Endodermal cell (in vitro differentiated cells): ENCODE results near the gene CRTAC1. TPM values are rescaled to one million over a fixed set of nuclear protein-coding genes. Genes with fewer than 3 reads are reported as not detected.

ENCODE experiments used
- DNase-seq: peaks from one replicate; pipeline ENCODE4 v3.0.0-alpha.2; 2017
- H3K27ac ChIP-seq: 2 replicates; pipeline ENCODE4 v1.5.1; 2013; ENCODE audit warnings: mild to moderate bottlenecking, low read depth, low read length, moderate library complexity
- H3K27me3 ChIP-seq: 2 replicates; pipeline ENCODE4 v1.6.1; 2013; ENCODE audit warnings: mild to moderate bottlenecking, low read length, moderate library complexity; ENCODE audit not compliant: insufficient read depth, control insufficient read depth, poor library complexity, severe bottlenecking
- H3K36me3 ChIP-seq: 2 replicates; pipeline ENCODE4 v1.7.0; 2013; ENCODE audit warnings: mild to moderate bottlenecking, low read length, moderate library complexity; ENCODE audit not compliant: control insufficient read depth, insufficient read depth
- H3K4me1 ChIP-seq: one replicate; pipeline ENCODE4 v1.7.0; 2013; ENCODE audit warnings: low read length; ENCODE audit not compliant: control insufficient read depth, insufficient read depth
- H3K4me3 ChIP-seq: 2 replicates; pipeline ENCODE4 v1.5.1; 2013; ENCODE audit warnings: mild to moderate bottlenecking, low read length, moderate library complexity
- H3K9ac ChIP-seq: 2 replicates; pipeline ENCODE4 v1.6.1; 2013; ENCODE audit warnings: mild to moderate bottlenecking, low read length, moderate library complexity; ENCODE audit not compliant: poor library complexity, severe bottlenecking; ENCODE audit errors: extremely low read depth
- H3K9me3 ChIP-seq: 2 replicates; pipeline ENCODE4 v1.6.1; 2013; ENCODE audit warnings: mild to moderate bottlenecking, low read length, moderate library complexity; ENCODE audit not compliant: control insufficient read depth
- H3K27ac Mint-ChIP-seq: 2 replicates; pipeline ENCODE4 v1.8.0; 2020; ENCODE audit warnings: mixed read lengths
- H3K27me3 Mint-ChIP-seq: 2 replicates; pipeline ENCODE4 v1.8.0; 2021; ENCODE audit warnings: mild to moderate bottlenecking, mixed read lengths; ENCODE audit not compliant: insufficient read depth
- H3K36me3 Mint-ChIP-seq: 2 replicates; pipeline ENCODE4 v1.8.0; 2020; ENCODE audit warnings: low read depth, mixed read lengths
- H3K4me1 Mint-ChIP-seq: 2 replicates; pipeline ENCODE4 v1.8.0; 2020; ENCODE audit warnings: mixed read lengths
- H3K4me3 Mint-ChIP-seq: 2 replicates; pipeline ENCODE4 v1.8.0; 2020; ENCODE audit warnings: mild to moderate bottlenecking, moderate library complexity, mixed read lengths
- H3K9me3 Mint-ChIP-seq: 2 replicates; pipeline ENCODE4 v1.8.0; 2020; ENCODE audit warnings: mild to moderate bottlenecking, mixed read lengths
- CTCF ChIP-seq: fragments of 200-600 bp; sonication (generic); conservative IDR thresholded peaks from 2 replicates; pipeline ENCODE4 v1.5.0; 2021; ENCODE audit warnings: antibody characterized with exemption, mild to moderate bottlenecking
- WGBS, 2 experiments: methylation state at CpG; one replicate each; pipeline versions ENCODE4 v1.1.5 to v1.1.7; 2013; ENCODE audit warnings: missing lambda C conversion rate in 2 of 2, mixed read lengths in 1 of 2; ENCODE audit not compliant: insufficient coverage in 1 of 2, insufficient read length in 1 of 2; 5-methylcytosine and 5-hydroxymethylcytosine counted together
- total RNA-seq, 2 donors: library from RNA; stranded (reverse); fragmentation: NEBNext Ultra II Directional in 1 of 2; extraction: Animal tissue kit (Norgen Biotek cat#: 25700) in 1 of 2; gene quantifications; 2 replicates in 1 of 2; 3 replicates in 1 of 2; pipeline ENCODE4 v1.2.1, GENCODE V29; 2021

CRTAC1 gene
- total RNA-seq, 2 donors from 2014 or later = 0.13 to 0.24 TPM

GRCh38 chr10:97894092-97894491 is 136.3 kb downstream of the CRTAC1 start:
- H3K27ac ChIP-seq = no peak overlapping the region
- no peak overlapping the region for H3K4me3 ChIP-seq
- Mint-ChIP-seq H3K4me3 (no peak overlapping the region), H3K4me1 (peaks cover 8% of the 10 kb centered on the region), H3K36me3 (no peaks in the 10 kb centered on the region), H3K9me3 (no peaks in the 10 kb centered on the region), H3K27ac (no peak overlapping the region), H3K27me3 (peaks cover 3% of the 10 kb centered on the region)
- H3K4me1 ChIP-seq = peaks cover 5% of the 10 kb centered on the region
- no peaks in the 10 kb centered on the region for H3K9me3 ChIP-seq
- no peak for DNase-seq
- WGBS, 2 experiments = 93 to 94% methylated on average over 3 of the region's 3 CpGs
- H3K36me3 ChIP-seq = no peaks in the 10 kb centered on the region
- TF ChIP-seq CTCF = no peak
- no peaks in the 10 kb centered on the region for H3K27me3 ChIP-seq
- H3K9ac ChIP-seq = no peak overlapping the region

DNA sequence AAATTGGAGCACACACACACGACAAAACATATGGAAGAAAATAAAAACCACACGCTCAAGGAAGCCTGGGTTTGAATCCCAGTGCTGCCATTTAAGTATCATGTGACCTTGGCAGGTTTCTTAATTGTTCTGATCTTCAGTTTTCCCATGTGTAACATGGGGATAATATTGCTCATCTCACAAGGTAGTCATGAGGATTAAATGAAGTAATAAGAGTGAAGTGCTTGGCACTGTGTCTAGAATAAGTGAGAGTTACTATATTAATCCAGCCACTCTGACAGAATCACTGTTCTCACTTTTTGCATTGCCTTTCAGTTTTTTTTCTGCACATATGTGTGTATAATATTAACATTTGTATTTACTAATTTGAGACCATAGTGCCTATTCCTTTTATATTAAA is 137.5 kb downstream of the CRTAC1 start:
- Mint-ChIP-seq H3K27ac (no peak overlapping the region), H3K9me3 (no peaks in the 10 kb centered on the region), H3K27me3 (peaks cover 3% of the 10 kb centered on the region), H3K36me3 (no peaks in the 10 kb centered on the region), H3K4me1 (peaks cover 11% of the 10 kb centered on the region), H3K4me3 (no peak overlapping the region)
- no peak for TF ChIP-seq CTCF
- WGBS, 2 experiments = 94 to 100% methylated on average over 2 of the region's 2 CpGs
- H3K36me3 ChIP-seq = no peaks in the 10 kb centered on the region
- no peak for DNase-seq
- no peaks in the 10 kb centered on the region for H3K9me3 ChIP-seq
- no peak overlapping the region for H3K4me3 ChIP-seq
- peaks cover 5% of the 10 kb centered on the region for H3K4me1 ChIP-seq
- H3K27me3 ChIP-seq = no peaks in the 10 kb centered on the region
- no peak overlapping the region for H3K27ac ChIP-seq
- no peak overlapping the region for H3K9ac ChIP-seq

DNA sequence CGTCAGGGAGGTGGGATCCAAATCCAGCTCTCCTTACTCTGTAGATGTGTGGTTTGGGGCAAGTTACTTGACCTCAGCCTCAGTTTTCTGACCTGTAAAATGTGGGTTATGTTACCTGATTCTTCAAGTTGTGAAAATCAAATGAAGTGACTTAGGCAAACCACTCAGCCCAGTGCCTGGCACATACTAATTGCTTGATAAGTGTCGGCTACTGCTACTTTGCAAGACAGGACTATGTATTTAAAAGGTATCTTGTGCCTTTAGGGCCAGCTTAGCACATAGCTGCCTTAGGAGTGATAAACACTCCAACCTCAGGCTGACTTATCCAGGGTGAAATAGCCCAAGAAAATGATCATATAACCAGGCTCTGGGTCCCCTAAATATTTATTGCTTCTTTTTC is 137.9 kb downstream of the CRTAC1 start:
- H3K9ac ChIP-seq = no peak overlapping the region
- no peak overlapping the region for H3K27ac Mint-ChIP-seq
- no peak for DNase-seq
- no peaks in the 10 kb centered on the region for H3K9me3 Mint-ChIP-seq
- peaks cover 3% of the 10 kb centered on the region for H3K27me3 Mint-ChIP-seq
- no peaks in the 10 kb centered on the region for H3K9me3 ChIP-seq
- H3K4me3 Mint-ChIP-seq = no peak overlapping the region
- 77 to 85% methylated on average over 2 of the region's 2 CpGs for WGBS, 2 experiments
- H3K36me3 ChIP-seq = no peaks in the 10 kb centered on the region
- H3K4me1 Mint-ChIP-seq = peaks cover 11% of the 10 kb centered on the region
- H3K4me1 ChIP-seq = peaks cover 5% of the 10 kb centered on the region
- H3K36me3 Mint-ChIP-seq = no peaks in the 10 kb centered on the region
- H3K27me3 ChIP-seq = no peaks in the 10 kb centered on the region
- no peak overlapping the region for H3K27ac ChIP-seq
- TF ChIP-seq CTCF = no peak
- no peak overlapping the region for H3K4me3 ChIP-seq
